ENCODE results near the gene ITGB5. TPM values are rescaled to one million over a fixed set of nuclear protein-coding genes. Genes with fewer than 3 reads are reported as not detected.

Gene ITGB5
- total RNA-seq, 2 experiments from 2014 or later = 0.47 to 0.85 TPM

- ChIA-PET POLR2A (no interaction called here), CTCF (no interaction called here)
- no peaks in the 10 kb centered on the region for H3K9me3 ChIP-seq (ENCODE audit: control insufficient read depth in 1 of 2, insufficient read depth in 1 of 2, low read length in 2 of 2)
- H3K9me3 Mint-ChIP-seq = no peaks in the 10 kb centered on the region
- no peaks in the 10 kb centered on the region for H3K36me3 Mint-ChIP-seq (ENCODE audit: low read depth)
- H3K27me3 ChIP-seq (ENCODE audit: control insufficient read depth in 1 of 2, insufficient read depth in 2 of 2, low read length in 2 of 2) = peaks cover 0 to 2% of the 10 kb centered on the region in 2 experiments
- intact Hi-C loops (cut with DNase I, micrococcal nuclease) = no loop called here
- TF ChIP-seq CTCF (IDR thresholded peaks at IDR 0.05) = no peak
- H3K27ac Mint-ChIP-seq = no peak overlapping the region
- ATAC-seq (ENCODE audit: poor library complexity) = no peak
- H3K4me1 ChIP-seq (ENCODE audit: insufficient read depth, low read length) = no peaks in the 10 kb centered on the region
- peaks cover 12% of the 10 kb centered on the region for H3K27me3 Mint-ChIP-seq
- H3K36me3 ChIP-seq (ENCODE audit: insufficient read depth, low read length) = no peaks in the 10 kb centered on the region
- H3K4me3 ChIP-seq (ENCODE audit: low read length) = no peak overlapping the region
- no peaks in the 10 kb centered on the region for H3K4me1 Mint-ChIP-seq (ENCODE audit: low read depth)
- H3K27ac ChIP-seq (ENCODE audit: low read depth in 1 of 2, low read length in 2 of 2) = no peak overlapping the region
- no peak overlapping the region for H3K4me3 Mint-ChIP-seq
- DNase-seq = no peak
Measured at GRCh38 chr3:124810970-124811369, 76.2 kb downstream of the ITGB5 start.

- ATAC-seq (ENCODE audit: poor library complexity) (no peak), DNase-seq (no peak)
- intact Hi-C loops (cut with DNase I, micrococcal nuclease) = no loop called here
- no peak overlapping the region for H3K27ac Mint-ChIP-seq
- Histone ChIP-seq H3K4me1 (ENCODE audit: insufficient read depth, low read length) (no peaks in the 10 kb centered on the region), H3K36me3 (ENCODE audit: insufficient read depth, low read length) (no peaks in the 10 kb centered on the region), H3K27ac (ENCODE audit: low read depth in 1 of 2, low read length in 2 of 2) (no peak overlapping the region), H3K9me3 (ENCODE audit: control insufficient read depth in 1 of 2, insufficient read depth in 1 of 2, low read length in 2 of 2) (no peaks in the 10 kb centered on the region), H3K4me3 (ENCODE audit: low read length) (no peak overlapping the region), H3K27me3 (ENCODE audit: control insufficient read depth in 1 of 2, insufficient read depth in 2 of 2, low read length in 2 of 2) (peaks cover 0 to 2% of the 10 kb centered on the region in 2 experiments)
- no peaks in the 10 kb centered on the region for H3K36me3 Mint-ChIP-seq (ENCODE audit: low read depth)
- H3K9me3 Mint-ChIP-seq = no peaks in the 10 kb centered on the region
- no peak overlapping the region for H3K4me3 Mint-ChIP-seq
- POLR2A ChIA-PET = no interaction called here
- H3K27me3 Mint-ChIP-seq = peaks cover 13% of the 10 kb centered on the region
- CTCF ChIA-PET = no interaction called here
- no peaks in the 10 kb centered on the region for H3K4me1 Mint-ChIP-seq (ENCODE audit: low read depth)
- TF ChIP-seq CTCF (IDR thresholded peaks at IDR 0.05) = no peak
Measured at GRCh38 chr3:124809039-124809438, 78.1 kb downstream of the ITGB5 start.

GRCh38 chr3:124805671-124806070 lies 81.5 kb downstream of the ITGB5 start:
- Histone ChIP-seq H3K27ac (ENCODE audit: low read depth in 1 of 2, low read length in 2 of 2) (no peak overlapping the region), H3K27me3 (ENCODE audit: control insufficient read depth in 1 of 2, insufficient read depth in 2 of 2, low read length in 2 of 2) (peaks cover 0 to 2% of the 10 kb centered on the region in 2 experiments), H3K4me3 (ENCODE audit: low read length) (no peak overlapping the region), H3K36me3 (ENCODE audit: insufficient read depth, low read length) (no peaks in the 10 kb centered on the region), H3K9me3 (ENCODE audit: control insufficient read depth in 1 of 2, insufficient read depth in 1 of 2, low read length in 2 of 2) (no peaks in the 10 kb centered on the region), H3K4me1 (ENCODE audit: insufficient read depth, low read length) (no peaks in the 10 kb centered on the region)
- intact Hi-C loops (cut with DNase I, micrococcal nuclease) = no loop called here
- ChIA-PET CTCF (interaction anchor here (0.7 kb wide), 1 partner anchor 28 kb away, joined by 4 read pairs; no protein-coding TSS in a partner anchor), POLR2A (no interaction called here)
- H3K36me3 Mint-ChIP-seq (ENCODE audit: low read depth) = no peaks in the 10 kb centered on the region
- no peak for TF ChIP-seq CTCF (IDR thresholded peaks at IDR 0.05)
- H3K9me3 Mint-ChIP-seq = no peaks in the 10 kb centered on the region
- DNase-seq = no peak
- no peaks in the 10 kb centered on the region for H3K4me1 Mint-ChIP-seq (ENCODE audit: low read depth)
- no peak for ATAC-seq (ENCODE audit: poor library complexity)
- peaks cover 13% of the 10 kb centered on the region for H3K27me3 Mint-ChIP-seq
- no peak overlapping the region for H3K27ac Mint-ChIP-seq
- H3K4me3 Mint-ChIP-seq = no peak overlapping the region

Data from CD4-positive, alpha-beta T cell (primary cell).